ENCODE measurements around the gene CASP8AP2. TPM values are rescaled to one million over a fixed set of nuclear protein-coding genes. Genes with fewer than 3 reads are reported as not detected.
A peak's percentile ranks its signal among the peaks of the same experiment; 100 is the strongest.
"Not testable (repeated sequence)": the region's sequence is repeated elsewhere in the genome, so short reads cannot be mapped to it uniquely, and the experiment has no call there.

The CASP8AP2 gene
- total RNA-seq, 6 experiments from 2014 or later: 8.8 to 11.5 (median 10.8) TPM

DNA sequence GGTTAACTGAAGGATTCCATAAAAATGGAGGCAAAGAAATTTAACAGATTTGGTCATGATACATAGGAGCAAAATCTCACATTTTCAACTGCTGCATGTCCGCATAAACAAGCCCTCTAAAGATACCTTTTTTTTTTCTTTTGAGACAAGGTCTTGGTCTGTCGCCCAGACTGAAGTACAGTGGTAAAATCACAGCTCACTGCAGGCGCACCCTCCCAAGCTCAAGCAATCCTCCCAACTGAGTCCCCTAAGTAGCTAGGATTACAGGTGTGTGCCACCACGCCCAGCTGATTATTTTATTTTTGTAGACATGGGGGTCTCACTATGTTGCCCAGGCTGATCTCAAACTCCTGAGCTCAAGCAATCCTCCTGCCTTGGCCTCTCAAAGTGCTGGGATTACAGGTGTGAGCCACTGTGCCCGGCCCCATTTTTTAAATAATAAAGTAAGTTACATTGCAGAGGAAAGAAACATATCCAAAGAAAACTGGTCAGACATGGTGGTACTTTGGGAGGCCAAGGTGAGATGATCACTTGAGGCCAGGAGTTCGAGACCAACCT, 23.8 kb upstream of the CASP8AP2 start:
- Mint-ChIP-seq H3K9me3 (no peaks in the 10 kb centered on the region), H3K36me3 (ENCODE audit: low read depth) (no peaks in the 10 kb centered on the region), H3K27ac (no peak overlapping the region), H3K4me3 (no peak overlapping the region), H3K4me1 (ENCODE audit: low read depth) (no peaks in the 10 kb centered on the region), H3K27me3 (ENCODE audit: insufficient read depth) (no peaks in the 10 kb centered on the region)
- DNase-seq: no peak
- TF ChIP-seq, protein P1, sequence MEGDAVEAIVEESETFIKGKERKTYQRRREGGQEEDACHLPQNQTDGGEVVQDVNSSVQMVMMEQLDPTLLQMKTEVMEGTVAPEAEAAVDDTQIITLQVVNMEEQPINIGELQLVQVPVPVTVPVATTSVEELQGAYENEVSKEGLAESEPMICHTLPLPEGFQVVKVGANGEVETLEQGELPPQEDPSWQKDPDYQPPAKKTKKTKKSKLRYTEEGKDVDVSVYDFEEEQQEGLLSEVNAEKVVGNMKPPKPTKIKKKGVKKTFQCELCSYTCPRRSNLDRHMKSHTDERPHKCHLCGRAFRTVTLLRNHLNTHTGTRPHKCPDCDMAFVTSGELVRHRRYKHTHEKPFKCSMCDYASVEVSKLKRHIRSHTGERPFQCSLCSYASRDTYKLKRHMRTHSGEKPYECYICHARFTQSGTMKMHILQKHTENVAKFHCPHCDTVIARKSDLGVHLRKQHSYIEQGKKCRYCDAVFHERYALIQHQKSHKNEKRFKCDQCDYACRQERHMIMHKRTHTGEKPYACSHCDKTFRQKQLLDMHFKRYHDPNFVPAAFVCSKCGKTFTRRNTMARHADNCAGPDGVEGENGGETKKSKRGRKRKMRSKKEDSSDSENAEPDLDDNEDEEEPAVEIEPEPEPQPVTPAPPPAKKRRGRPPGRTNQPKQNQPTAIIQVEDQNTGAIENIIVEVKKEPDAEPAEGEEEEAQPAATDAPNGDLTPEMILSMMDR (IDR thresholded peaks at IDR 0.05): no peak

DNA sequence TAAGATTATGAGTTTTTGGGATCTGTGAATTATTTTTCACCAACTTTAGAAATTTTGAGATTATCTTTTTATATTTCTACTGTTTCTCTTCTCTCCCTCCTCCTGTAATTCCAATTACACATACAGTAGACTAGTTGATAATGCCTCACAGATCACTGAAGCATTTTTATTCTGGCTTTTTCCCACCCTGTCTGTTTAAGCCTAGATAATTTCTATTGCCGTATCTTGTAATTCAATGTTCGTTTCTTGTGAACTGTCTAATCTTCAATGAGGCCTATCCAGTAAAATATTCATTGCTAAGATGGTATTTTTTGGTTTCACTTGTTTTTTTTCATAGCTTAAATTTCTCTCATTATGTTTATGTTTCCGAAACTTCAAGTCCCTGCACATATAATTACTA, 22.1 kb upstream of the CASP8AP2 start:
- H3K9me3 Mint-ChIP-seq: no peaks in the 10 kb centered on the region
- H3K36me3 Mint-ChIP-seq (ENCODE audit: low read depth): no peaks in the 10 kb centered on the region
- H3K27ac Mint-ChIP-seq: no peak overlapping the region
- no peak for DNase-seq
- no peaks in the 10 kb centered on the region for H3K4me1 Mint-ChIP-seq (ENCODE audit: low read depth)
- no peaks in the 10 kb centered on the region for H3K27me3 Mint-ChIP-seq (ENCODE audit: insufficient read depth)
- no peak overlapping the region for H3K4me3 Mint-ChIP-seq
- TF ChIP-seq, protein P1 (IDR thresholded peaks at IDR 0.05): no peak

DNA sequence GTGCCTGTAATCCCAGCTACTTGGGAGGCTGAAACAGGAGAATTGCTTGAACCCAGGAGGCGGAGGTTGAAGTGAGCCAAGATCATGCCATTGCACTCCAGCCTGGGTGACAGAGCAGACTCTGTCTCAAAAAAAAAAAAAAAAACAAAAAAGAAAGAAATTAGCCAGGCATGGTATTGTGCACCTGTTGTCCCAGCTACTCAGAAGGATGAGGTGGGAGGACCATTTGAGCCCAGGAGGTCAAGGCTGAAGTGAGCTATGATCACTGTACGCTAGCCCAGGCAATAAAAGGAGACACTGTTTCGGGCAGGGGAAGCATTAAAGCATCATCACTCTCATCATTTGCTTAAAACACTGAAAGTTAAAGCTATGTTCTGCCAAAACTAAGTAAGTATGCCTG, 16.3 kb upstream of the CASP8AP2 start:
- not testable (repeated sequence) for H3K4me3 Mint-ChIP-seq; DNase-seq; H3K27me3 Mint-ChIP-seq (ENCODE audit: insufficient read depth); H3K9me3 Mint-ChIP-seq; H3K27ac Mint-ChIP-seq; H3K36me3 Mint-ChIP-seq (ENCODE audit: low read depth)
- peaks cover 12% of the 10 kb centered on the region for H3K4me1 Mint-ChIP-seq (ENCODE audit: low read depth)

DNA sequence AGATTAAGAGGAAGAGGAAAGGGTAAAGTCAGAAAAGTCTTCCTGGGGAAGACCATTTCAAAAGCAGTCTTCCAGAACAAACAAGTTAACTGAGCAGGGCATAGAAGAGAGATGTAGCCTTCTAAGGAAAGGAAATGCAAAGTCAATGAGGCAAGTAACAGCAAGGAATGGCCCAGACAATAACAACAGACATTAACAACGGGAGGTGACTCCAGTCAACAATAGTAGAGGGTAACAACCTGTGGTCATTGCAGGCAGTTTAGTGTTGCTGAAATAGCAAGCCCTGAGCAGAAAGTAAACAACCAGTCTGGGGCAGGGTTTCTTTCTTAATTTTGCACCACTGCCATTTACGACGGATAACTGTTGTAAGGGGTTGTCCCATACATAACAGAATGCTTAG, 12.2 kb upstream of the CASP8AP2 start:
- TF ChIP-seq, protein P1 (IDR thresholded peaks at IDR 0.05): no peak
- H3K9me3 Mint-ChIP-seq: no peaks in the 10 kb centered on the region
- H3K27ac Mint-ChIP-seq: peak overlapping the region; percentile 8; the same call in 1 of the 2 replicates
- H3K36me3 Mint-ChIP-seq (ENCODE audit: low read depth): no peaks in the 10 kb centered on the region
- no peaks in the 10 kb centered on the region; the same call in 1 of the 2 replicates for H3K27me3 Mint-ChIP-seq (ENCODE audit: insufficient read depth)
- DNase-seq: no peak
- H3K4me3 Mint-ChIP-seq: peak overlapping the region; percentile 94
- peaks cover 27% of the 10 kb centered on the region for H3K4me1 Mint-ChIP-seq (ENCODE audit: low read depth)

DNA sequence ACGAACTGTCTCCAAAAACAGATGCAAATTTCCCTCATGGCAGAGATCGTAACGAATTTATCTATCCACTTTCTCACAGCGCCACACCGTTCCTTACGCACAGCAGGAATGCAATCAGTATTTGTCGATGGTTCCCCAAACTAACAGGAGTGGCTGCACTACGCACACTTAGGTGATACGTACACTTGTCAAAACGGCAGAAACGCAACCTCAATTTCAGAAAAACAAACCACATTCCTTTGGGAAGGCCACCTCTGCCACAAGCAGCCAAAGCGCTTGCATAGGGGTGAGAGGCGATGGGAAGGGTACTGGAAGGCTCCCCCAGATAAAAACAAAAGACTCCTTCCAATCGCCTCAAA, 10.7 kb upstream of the CASP8AP2 start:
- H3K4me3 Mint-ChIP-seq: peak overlapping the region; percentile 94
- peaks cover 27% of the 10 kb centered on the region for H3K4me1 Mint-ChIP-seq (ENCODE audit: low read depth)
- no peaks in the 10 kb centered on the region; the same call in 1 of the 2 replicates for H3K27me3 Mint-ChIP-seq (ENCODE audit: insufficient read depth)
- DNase-seq: no peak
- H3K27ac Mint-ChIP-seq: peak overlapping the region; percentile 95
- TF ChIP-seq, protein P1 (IDR thresholded peaks at IDR 0.05): no peak
- no peaks in the 10 kb centered on the region for H3K9me3 Mint-ChIP-seq
- H3K36me3 Mint-ChIP-seq (ENCODE audit: low read depth): no peaks in the 10 kb centered on the region

DNA sequence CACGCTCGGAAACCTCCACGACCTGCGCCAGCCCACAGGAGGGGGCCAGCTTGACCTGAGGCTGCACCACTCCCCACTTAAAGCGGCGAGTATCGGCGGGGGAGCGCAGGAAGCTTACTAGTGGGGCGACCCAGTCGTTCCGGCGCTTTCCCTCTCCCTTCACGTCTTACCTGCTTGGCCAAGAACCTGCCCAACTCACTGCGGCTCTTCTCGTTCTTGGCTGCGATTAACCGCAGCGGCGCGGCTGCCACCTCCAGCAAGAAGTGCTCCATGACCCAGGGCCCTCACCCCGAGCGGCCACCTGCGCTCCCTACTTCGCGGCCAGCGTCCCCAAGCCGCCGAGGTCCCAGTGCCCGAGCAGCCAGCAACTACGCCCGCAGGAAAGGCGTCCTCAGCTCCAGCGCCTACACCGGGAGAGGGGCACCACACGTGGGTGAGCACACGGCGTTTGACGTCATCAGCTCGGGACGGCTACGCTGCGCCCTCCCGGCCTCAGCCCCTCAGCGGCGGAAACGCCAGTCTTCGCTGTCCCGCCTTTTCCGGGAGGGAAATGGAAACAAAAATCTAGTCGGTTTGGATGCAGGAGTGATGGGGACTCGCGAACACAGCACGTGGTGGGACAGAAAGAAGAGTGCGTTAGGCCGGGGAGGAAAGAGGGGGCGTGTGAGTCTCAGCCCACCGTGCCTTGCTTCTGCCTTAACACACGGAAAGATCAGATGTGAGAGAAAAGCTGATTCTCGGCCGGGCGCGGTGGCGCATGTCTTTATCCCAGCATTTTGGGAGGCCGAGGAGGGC, 10.1 kb upstream of the CASP8AP2 start, which contains the start of gene MDN1:
Gene MDN1, minus strand, starts transcription at position 459 of the 795 bp plus-strand sequence. Its CDS starts 187 bp downstream, at position 272.
- H3K27me3 Mint-ChIP-seq (ENCODE audit: insufficient read depth): no peaks in the 10 kb centered on the region; the same call in 1 of the 2 replicates
- H3K9me3 Mint-ChIP-seq: no peaks in the 10 kb centered on the region
- H3K4me1 Mint-ChIP-seq (ENCODE audit: low read depth): peaks cover 27% of the 10 kb centered on the region
- H3K27ac Mint-ChIP-seq: peak within 1 kb of the TSS; percentile 95
- peak; percentile 90 for DNase-seq
- H3K4me3 Mint-ChIP-seq: peak within 1 kb of the TSS; percentile 94
- TF ChIP-seq, protein P1 (IDR thresholded peaks at IDR 0.05): no peak
- no peaks in the 10 kb centered on the region for H3K36me3 Mint-ChIP-seq (ENCODE audit: low read depth)
